SKM-1 treated with dmso at 0.1 percent for 144 hours (cell line): ENCODE data around the gene PRSS56.

ENCODE experiments used
- DNase-seq: peaks from one replicate; lab custom pipeline; 2025; ENCODE audit not compliant: unreplicated experiment; lab: John Stamatoyannopoulos, UW

The PRSS56 gene

GRCh38 chr2:232540441-232541041 is 20.4 kb downstream of the PRSS56 start:
- no peak for DNase-seq

- DNase-seq, result no peak
Observed at GRCh38 chr2:232541195-232541960, 21.2 kb downstream of the PRSS56 start.

GRCh38 chr2:232541961-232542714 is 21.9 kb downstream of the PRSS56 start:
- DNase-seq, result no peak

- no peak for DNase-seq
Observed at GRCh38 chr2:232542715-232543467, 22.7 kb downstream of the PRSS56 start.

- no peak for DNase-seq
Observed at GRCh38 chr2:232543491-232543890, 23.3 kb downstream of the PRSS56 start.

GRCh38 chr2:232543928-232544631 is 23.9 kb downstream of the PRSS56 start:
- DNase-seq, result no peak

GRCh38 chr2:232544674-232545073 is 24.5 kb downstream of the PRSS56 start:
- no peak for DNase-seq

GRCh38 chr2:232545511-232546375 is 25.6 kb downstream of the PRSS56 start:
- DNase-seq, result no peak

GRCh38 chr2:232547991-232548390 is 27.8 kb downstream of the PRSS56 start:
- no peak for DNase-seq

GRCh38 chr2:232549655-232550353 is 29.6 kb downstream of the PRSS56 start:
- DNase-seq, result no peak

GRCh38 chr2:232550354-232551249 is 30.4 kb downstream of the PRSS56 start, which contains the start of the genes EIF4E2 and TIGD1:
Gene EIF4E2, plus strand, starts transcription at chr2:232550689. Its CDS starts 36 bp downstream, at chr2:232550725.
Gene TIGD1, minus strand, starts transcription at chr2:232550557. Its CDS starts 675 bp downstream, at chr2:232549882.
- peak; percentile 84 for DNase-seq

- DNase-seq, result peak; percentile 58
Observed at GRCh38 chr2:232551250-232551638, 31.1 kb downstream of the PRSS56 start.

- DNase-seq, result no peak
Observed at GRCh38 chr2:232551776-232552175, 31.6 kb downstream of the PRSS56 start.

GRCh38 chr2:232556426-232556825 is 36.2 kb downstream of the PRSS56 start:
- DNase-seq, result no peak

- no peak for DNase-seq
Observed at GRCh38 chr2:232562515-232563151, 42.4 kb downstream of the PRSS56 start.

- no peak for DNase-seq
Observed at GRCh38 chr2:232563580-232563979, 43.4 kb downstream of the PRSS56 start.

GRCh38 chr2:232567721-232568120 is 47.5 kb downstream of the PRSS56 start:
- no peak for DNase-seq
